DOHH2 (cell line): Measurements from ENCODE around the gene PRAMEF5.
"Not testable (repeated sequence)": the region's sequence is repeated elsewhere in the genome, so short reads cannot be mapped to it uniquely, and the experiment has no call there.

Source experiments
- H3F3A ChIP-seq: fragments of 200-600 bp; sonication (generic), shearing (Covaris generic); 2 replicates; pipeline ENCODE4 v1.6.0; 2016; ENCODE audit warnings: antibody characterized with exemption, mild to moderate bottlenecking; ENCODE audit not compliant: control insufficient read depth, insufficient read depth
- H3K27ac ChIP-seq: fragments of 200-600 bp; sonication (generic); 2 replicates; pipeline ENCODE4 v1.5.1; 2014; ENCODE audit warnings: low read depth, mild to moderate bottlenecking, low read length, moderate library complexity
- H3K27me3 ChIP-seq: fragments of 200-600 bp; sonication (generic); 2 replicates; pipeline ENCODE4 v1.6.1; 2014; ENCODE audit warnings: mild to moderate bottlenecking, low read length, mixed read lengths; ENCODE audit not compliant: control insufficient read depth
- H3K36me3 ChIP-seq: fragments of 200-600 bp; sonication (generic); 2 replicates; pipeline ENCODE4 v1.6.1; 2014; ENCODE audit warnings: mild to moderate bottlenecking, low read length, moderate library complexity, mixed read lengths; ENCODE audit not compliant: control insufficient read depth
- H3K4me1 ChIP-seq: fragments of 200-600 bp; sonication (generic); 2 replicates; pipeline ENCODE4 v1.6.1; 2014; ENCODE audit warnings: mild to moderate bottlenecking, low read length, mixed read lengths; ENCODE audit not compliant: control insufficient read depth
- H3K4me2 ChIP-seq: fragments of 200-600 bp; sonication (generic); 2 replicates; pipeline ENCODE4 v1.6.0; 2014; ENCODE audit warnings: mild to moderate bottlenecking, low read length, moderate library complexity
- H3K4me3 ChIP-seq: fragments of 200-600 bp; sonication (generic); 2 replicates; pipeline ENCODE4 v1.5.1; 2014; ENCODE audit warnings: mild to moderate bottlenecking, low read length, mixed read lengths
- H3K79me2 ChIP-seq: fragments of 200-600 bp; sonication (generic); 2 replicates; pipeline ENCODE4 v1.6.1; 2014; ENCODE audit warnings: mild to moderate bottlenecking, low read length, mixed read lengths; ENCODE audit not compliant: control insufficient read depth
- H3K9me2 ChIP-seq: fragments of 200-600 bp; sonication (generic); replicated peaks from 2 replicates; pipeline ENCODE4 v1.6.1; 2014; ENCODE audit warnings: mild to moderate bottlenecking, low read length, mixed read lengths; ENCODE audit not compliant: control insufficient read depth
- H3K9me3 ChIP-seq: fragments of 200-600 bp; sonication (generic); 2 replicates; pipeline ENCODE4 v1.6.1; 2014; ENCODE audit warnings: antibody characterized with exemption, low read length, mixed read lengths; ENCODE audit not compliant: control insufficient read depth, insufficient read depth
- H4K20me1 ChIP-seq: fragments of 200-600 bp; sonication (generic); 2 replicates; pipeline ENCODE4 v1.6.0; 2014; ENCODE audit warnings: low read depth, mild to moderate bottlenecking, antibody characterized with exemption, low read length, moderate library complexity; ENCODE audit not compliant: control insufficient read depth, insufficient read depth
- CTCF ChIP-seq: fragments of 200-600 bp; sonication (generic); IDR thresholded peaks from one replicate; pipeline ENCODE4 v1.5.1; 2014; ENCODE audit warnings: antibody characterized with exemption, mild to moderate bottlenecking, low read depth, low read length; ENCODE audit not compliant: poor library complexity, severe bottlenecking
- EZH2phosphoT487 ChIP-seq: fragments of 200-600 bp; sonication (generic); IDR thresholded peaks from 2 replicates; pipeline ENCODE4 v1.6.1; 2017; ENCODE audit warnings: borderline replicate concordance, mild to moderate bottlenecking, antibody characterized with exemption, low read length, moderate library complexity, mixed read lengths

Gene PRAMEF5

DNA sequence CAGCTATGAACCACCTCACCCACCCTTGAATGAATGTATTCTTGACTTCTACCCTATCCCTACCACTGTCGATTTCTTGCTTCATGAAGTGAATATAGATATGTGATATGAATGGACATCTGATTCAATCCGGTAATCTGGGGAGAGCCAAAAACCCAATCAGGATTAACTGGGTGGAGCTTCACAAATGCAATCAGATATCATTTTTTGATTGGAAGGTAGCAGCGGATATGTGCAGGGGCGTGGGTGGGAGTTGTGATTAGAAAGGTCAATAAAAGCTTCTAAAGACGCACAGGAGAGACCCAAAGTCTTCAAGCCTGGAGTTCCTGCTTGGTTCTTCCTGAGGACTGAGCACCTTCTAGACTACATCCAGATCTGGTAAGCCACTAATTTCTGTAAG is at the start of gene PRAMEF5:
Gene PRAMEF5 (plus strand): TSS at position 301 of the 400 bp plus-strand sequence. CDS start 5,071 bp downstream, outside the sequence.
- H4K20me1 ChIP-seq, H3K4me3 ChIP-seq, H3K27ac ChIP-seq, H3K9me2 ChIP-seq, H3K79me2 ChIP-seq, H3F3A ChIP-seq, H3K4me1 ChIP-seq, H3K36me3 ChIP-seq, H3K27me3 ChIP-seq, H3K4me2 ChIP-seq, H3K9me3 ChIP-seq: not testable (repeated sequence)

GRCh38 chr1:13208712-13209111 is 45.3 kb upstream of the PRAMEF5 start:
- not testable (repeated sequence) for H3K9me2 ChIP-seq, H4K20me1 ChIP-seq, H3K4me3 ChIP-seq, H3K27ac ChIP-seq, H3K79me2 ChIP-seq, H3K4me2 ChIP-seq, H3K4me1 ChIP-seq, H3K36me3 ChIP-seq, H3K27me3 ChIP-seq, H3F3A ChIP-seq, H3K9me3 ChIP-seq

GRCh38 chr1:13216619-13217018 is 37.4 kb upstream of the PRAMEF5 start:
- not testable (repeated sequence) for H3F3A ChIP-seq, H3K36me3 ChIP-seq, H3K4me2 ChIP-seq, H3K4me3 ChIP-seq, H3K27ac ChIP-seq, H3K4me1 ChIP-seq, H3K79me2 ChIP-seq, H3K9me2 ChIP-seq, H3K27me3 ChIP-seq, H3K9me3 ChIP-seq, H4K20me1 ChIP-seq

- not testable (repeated sequence) for H3K36me3 ChIP-seq, H4K20me1 ChIP-seq, H3K9me2 ChIP-seq, H3K4me1 ChIP-seq, H3F3A ChIP-seq, H3K27me3 ChIP-seq, H3K27ac ChIP-seq, H3K4me3 ChIP-seq, H3K4me2 ChIP-seq, H3K9me3 ChIP-seq, H3K79me2 ChIP-seq
Observed at GRCh38 chr1:13219203-13219602, 34.8 kb upstream of the PRAMEF5 start.

DNA sequence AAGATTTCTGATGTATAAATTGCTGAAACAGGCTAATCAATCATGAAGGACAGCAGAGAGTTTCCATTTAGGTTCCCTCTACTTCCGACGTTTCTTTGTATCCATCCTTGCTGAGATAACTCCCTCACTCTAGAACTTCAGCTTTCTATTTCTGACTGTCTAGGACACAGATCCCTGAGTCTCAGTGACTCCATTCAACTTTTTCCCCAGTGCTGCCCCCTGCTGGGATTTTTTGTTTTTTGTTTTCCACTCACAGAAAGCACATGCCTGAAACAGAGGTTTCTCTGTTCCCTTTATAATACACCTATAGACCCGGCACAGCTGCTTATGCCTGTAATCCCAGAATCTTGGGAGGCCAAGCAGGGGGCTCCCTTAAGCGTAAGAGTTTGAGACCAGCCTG is 31.2 kb upstream of the PRAMEF5 start:
- H3K9me2 ChIP-seq, H3K4me3 ChIP-seq, H3K27ac ChIP-seq, H3F3A ChIP-seq, H3K4me2 ChIP-seq, H3K27me3 ChIP-seq, H3K36me3 ChIP-seq, H3K79me2 ChIP-seq, H4K20me1 ChIP-seq, H3K4me1 ChIP-seq, H3K9me3 ChIP-seq: not testable (repeated sequence)

DNA sequence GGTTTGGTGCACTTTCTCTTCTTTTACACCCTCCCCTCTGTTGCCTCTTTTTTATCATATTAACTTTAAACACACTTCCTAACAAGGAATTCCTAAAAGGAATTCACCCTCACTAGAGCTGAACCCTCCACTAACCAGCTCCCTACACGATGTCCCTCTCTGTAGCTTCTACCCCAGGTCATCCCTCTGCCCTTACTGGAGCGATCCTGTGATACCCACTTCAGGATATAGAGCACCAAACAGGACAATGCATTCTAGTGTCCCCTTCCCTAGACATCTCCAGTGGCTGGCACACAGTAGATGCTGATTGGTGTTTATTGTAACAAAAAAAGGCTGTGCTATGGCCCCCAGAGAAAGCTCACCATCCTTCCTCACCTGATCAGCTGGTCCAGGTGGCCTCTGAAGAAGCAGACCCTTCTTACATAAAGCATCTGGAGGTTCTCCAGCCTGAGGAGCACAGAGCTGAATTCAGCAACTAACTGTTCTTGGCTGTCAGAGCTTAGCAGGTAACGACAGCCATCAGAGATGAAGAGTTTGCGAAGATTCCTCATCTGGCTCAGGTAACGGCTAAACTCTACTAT is 29.4 kb upstream of the PRAMEF5 start:
- Histone ChIP-seq H3K4me2 (no peak overlapping the region), H4K20me1 (no peaks in the 10 kb centered on the region), H3K9me3 (no peaks in the 10 kb centered on the region), H3K4me1 (no peaks in the 10 kb centered on the region), H3K36me3 (no peaks in the 10 kb centered on the region), H3K79me2 (no peaks in the 10 kb centered on the region), H3K4me3 (no peak overlapping the region), H3F3A (no peaks in the 10 kb centered on the region), H3K27ac (no peak overlapping the region), H3K9me2 (no peaks in the 10 kb centered on the region), H3K27me3 (no peaks in the 10 kb centered on the region)
- TF ChIP-seq EZH2phosphoT487 (no peak), CTCF (no peak)

DNA sequence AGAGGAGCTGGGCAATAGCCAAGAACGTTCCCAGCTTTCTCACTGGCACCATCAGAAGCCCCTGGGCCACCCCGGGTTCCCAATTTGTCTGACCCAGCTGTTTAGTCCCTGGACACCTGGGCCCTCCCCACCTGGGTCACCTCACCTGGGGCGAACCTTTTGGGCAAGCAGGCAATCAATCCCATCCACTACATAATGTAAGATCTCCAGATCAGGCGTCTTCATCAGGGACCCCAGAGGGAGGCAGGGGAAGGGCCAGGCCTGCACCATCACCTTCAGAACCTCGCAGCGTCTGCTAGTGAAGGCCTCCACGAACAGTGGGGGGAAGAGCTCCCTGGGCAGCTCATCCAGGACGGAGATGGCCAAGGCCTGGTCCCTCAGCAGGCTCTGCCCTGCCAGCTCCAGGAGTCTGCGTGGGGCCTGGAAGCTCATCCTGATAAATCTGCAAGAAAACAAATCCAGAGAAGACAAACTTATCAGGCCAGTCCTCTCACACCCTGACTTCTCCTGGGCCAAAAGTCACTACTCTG is 28.3 kb upstream of the PRAMEF5 start, which contains the start of gene PRAMEF18:
Gene PRAMEF18 (minus strand): TSS at position 480 of the 530 bp plus-strand sequence. CDS start 48 bp downstream, at position 432.
- not testable (repeated sequence) for H3F3A ChIP-seq, H3K4me2 ChIP-seq, H3K9me2 ChIP-seq, H3K9me3 ChIP-seq, H3K79me2 ChIP-seq, H3K36me3 ChIP-seq, H3K27me3 ChIP-seq, H3K27ac ChIP-seq, H3K4me3 ChIP-seq, H4K20me1 ChIP-seq, H3K4me1 ChIP-seq
